NCI-H524 treated with DMSO at 0.1 percent for 48 hours (cell line): ENCODE measurements around the gene APBA3.

ENCODE experiments used
- DNase-seq: peaks from one replicate; lab custom pipeline; 2025; lab: John Stamatoyannopoulos, UW

The APBA3 gene

GRCh38 chr19:3761382-3762129 lies at the start of gene APBA3:
APBA3 (minus strand) TSS chr19:3761692; CDS start chr19:3760264, 1,428 bp downstream.
- DNase-seq, result peak; percentile 78

GRCh38 chr19:3810708-3811355 lies 49.3 kb upstream of the APBA3 start:
- no peak for DNase-seq

- no peak for DNase-seq
These were observed 48.6 kb upstream of the APBA3 start for GRCh38 chr19:3809881-3810707.

GRCh38 chr19:3808420-3809143 lies 47.1 kb upstream of the APBA3 start:
- DNase-seq, result no peak

GRCh38 chr19:3807574-3808354 lies 46.3 kb upstream of the APBA3 start:
- DNase-seq, result no peak

- no peak for DNase-seq
These were observed 45.6 kb upstream of the APBA3 start for GRCh38 chr19:3807131-3807480.

GRCh38 chr19:3805859-3806258 lies 44.4 kb upstream of the APBA3 start:
- DNase-seq, result no peak

- no peak for DNase-seq
These were observed 42.9 kb upstream of the APBA3 start for GRCh38 chr19:3804429-3804828.

- no peak for DNase-seq
These were observed 42.5 kb upstream of the APBA3 start for GRCh38 chr19:3803986-3804385.

GRCh38 chr19:3803114-3803888 lies 41.8 kb upstream of the APBA3 start:
- no peak for DNase-seq

- DNase-seq, result peak; percentile 14
These were observed 40.1 kb upstream of the APBA3 start for GRCh38 chr19:3801412-3802096.

GRCh38 chr19:3800996-3801395 lies 39.5 kb upstream of the APBA3 start:
- DNase-seq, result no peak

GRCh38 chr19:3798137-3798536 lies 36.6 kb upstream of the APBA3 start:
- no peak for DNase-seq

GRCh38 chr19:3796358-3796757 lies 34.9 kb upstream of the APBA3 start:
- DNase-seq, result no peak

GRCh38 chr19:3793799-3794198 lies 32.3 kb upstream of the APBA3 start:
- DNase-seq, result no peak

GRCh38 chr19:3792114-3792513 lies 30.6 kb upstream of the APBA3 start:
- DNase-seq, result no peak

GRCh38 chr19:3790941-3791340 lies 29.4 kb upstream of the APBA3 start:
- no peak for DNase-seq

GRCh38 chr19:3790209-3790734 lies 28.8 kb upstream of the APBA3 start:
- no peak for DNase-seq

GRCh38 chr19:3788996-3789778 lies 27.7 kb upstream of the APBA3 start:
- DNase-seq, result no peak
